Frontal cortex (tissue), 4 donors: ENCODE measurements around the gene CLINT1. TPM values are rescaled to one million over a fixed set of nuclear protein-coding genes. Genes with fewer than 3 reads are reported as not detected.

Experiments used
- DNase-seq, 2 donors: peaks; one replicate each; pipeline ENCODE4 v3.0.0; 2012; ENCODE audit warnings: low spot score in 2 of 2
- FAIRE-seq: peaks from 2 replicates; lab custom pipeline; 2012; peaks lifted over from hg19 to GRCh38; lab: Jason Lieb, UNC
- small RNA-seq: library from RNA; depleted of rRNA; stranded (forward); fragments of <200 nt; gene quantifications from one replicate; pipeline ENCODE3, GENCODE V24; 2014
- total RNA-seq: library from RNA; depleted of rRNA; stranded (reverse); fragments of >200 nt; gene quantifications from one replicate; pipeline ENCODE4 v1.2.3, GENCODE V29; 2014
- donor health status: control.
- donor health status: control.
- donor health status: control.

Gene CLINT1
- total RNA-seq, 1 donor from 2014 or later = 56.3 TPM

DNA sequence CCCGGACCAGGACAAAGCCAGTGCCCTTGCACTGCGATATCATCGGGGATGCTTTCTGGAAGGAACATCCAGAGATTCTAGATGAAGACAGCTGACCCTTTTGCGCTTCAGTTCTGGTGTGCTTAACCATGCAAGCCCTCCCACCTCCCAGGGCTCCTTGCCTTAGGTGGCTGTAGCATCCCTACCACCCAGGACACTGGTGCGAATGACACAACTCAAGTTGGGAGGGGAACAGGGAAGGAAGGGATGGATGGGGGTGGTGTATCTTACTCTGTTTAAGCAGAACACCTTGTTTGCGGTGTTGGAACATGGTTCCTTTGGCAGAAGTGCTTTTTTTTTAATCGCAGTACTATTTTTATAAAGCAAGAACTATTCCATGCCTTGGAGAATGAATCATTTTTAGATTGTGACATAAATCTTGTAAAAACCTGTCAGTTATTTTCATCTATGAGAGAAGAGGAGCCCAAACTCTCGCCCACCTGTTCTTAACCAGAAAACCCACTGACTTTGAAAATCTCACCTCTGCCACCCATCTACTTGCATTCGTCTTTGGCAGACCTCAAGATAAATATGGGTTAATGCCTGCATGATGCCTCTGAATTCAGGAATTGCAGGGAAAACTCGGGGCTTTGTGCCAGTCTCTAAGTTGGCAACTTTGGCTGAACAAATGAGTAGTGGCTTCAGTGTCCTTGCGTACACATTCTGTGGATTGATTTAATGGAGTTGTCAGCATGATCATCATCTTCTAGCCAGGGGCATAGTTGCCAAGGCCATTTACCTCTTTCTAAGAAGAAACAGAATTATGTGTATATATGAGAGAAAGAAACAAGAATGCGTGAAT, 119.3 kb downstream of the CLINT1 start:
- DNase-seq = no peak
- no peak for FAIRE-seq

DNA sequence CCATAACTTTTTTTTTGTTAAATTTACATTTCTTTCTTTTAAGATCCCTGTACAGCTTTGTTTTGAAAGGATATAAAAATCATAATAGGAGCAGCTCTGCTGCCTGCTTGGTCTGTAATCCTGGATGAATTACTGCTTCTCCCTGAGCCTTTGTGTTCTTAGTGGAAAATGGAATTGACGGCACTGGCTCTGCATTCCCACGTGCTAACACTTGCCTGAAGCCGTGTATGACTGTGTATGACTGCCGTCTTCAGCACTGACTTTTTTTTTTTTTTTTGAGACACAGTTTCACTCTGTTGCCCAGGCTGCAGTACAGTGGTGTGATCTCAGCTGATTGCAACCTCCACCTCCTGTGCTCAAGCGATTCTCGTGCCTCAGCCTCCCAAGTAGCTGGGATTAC, 123.0 kb downstream of the CLINT1 start:
- no peak for DNase-seq
- no peak for FAIRE-seq

Small RNA genes lying within 50 kb of the gene (small RNA-seq; reads per million reads assigned to genes)
- gene AC026407.1 = not detected
- not detected for gene RNU6-260P

Other genes with a start within 250 kb of the CLINT1 start
- under 0.01 TPM for gene SOX30, start 206.7 kb downstream of the CLINT1 start, total RNA-seq
- not detected for gene C5orf52, start 187.6 kb downstream of the CLINT1 start, total RNA-seq
- gene THG1L, start 127.7 kb downstream of the CLINT1 start, total RNA-seq = 22.8 TPM
- 90.1 TPM for gene LSM11, start 115.4 kb downstream of the CLINT1 start, total RNA-seq